H1 (cell line): ENCODE measurements around the gene GPER1. TPM values are rescaled to one million over a fixed set of nuclear protein-coding genes. Genes with fewer than 3 reads are reported as not detected.

ENCODE experiments used
- ATF2 ChIP-seq: IDR thresholded peaks from 2 replicates; pipeline ENCODE4 v1.6.1; 2012; ENCODE audit warnings: low read length, inconsistent platforms
- TEAD4 ChIP-seq: IDR thresholded peaks from 2 replicates; pipeline ENCODE4 v1.6.1; 2012; ENCODE audit warnings: low read depth, low read length, inconsistent platforms, mixed read lengths
- polyA plus RNA-seq, 7 experiments: library from polyadenylated mRNA; depleted of rRNA in 3 of 7; stranded (reverse) in 5 of 7; unstranded in 2 of 7; fragments of >200 nt in 5 of 7; fragments of 200-250 nt in 2 of 7; gene quantifications; 1 replicate in 5 of 7; 2 replicates in 1 of 7; 4 replicates in 1 of 7; pipeline versions ENCODE4 v1.2.1 to v1.2.3, GENCODE V29; 2011 to 2013; ENCODE audit warnings: missing spikeins in 2 of 7, mixed read lengths in 2 of 7
- total RNA-seq: library from RNA; stranded (reverse); fragmentation: NEBNext Ultra II Directional; extraction: Animal tissue kit (Norgen Biotek cat#: 25700); gene quantifications from 2 replicates; pipeline ENCODE4 v1.2.1, GENCODE V29; 2021

GPER1 gene
- total and polyA plus RNA-seq, 2 of the 8 experiments (the other 6 are each of a cell fraction or from before 2014, with no cell fraction given) = 0.24 to 0.47 TPM

DNA sequence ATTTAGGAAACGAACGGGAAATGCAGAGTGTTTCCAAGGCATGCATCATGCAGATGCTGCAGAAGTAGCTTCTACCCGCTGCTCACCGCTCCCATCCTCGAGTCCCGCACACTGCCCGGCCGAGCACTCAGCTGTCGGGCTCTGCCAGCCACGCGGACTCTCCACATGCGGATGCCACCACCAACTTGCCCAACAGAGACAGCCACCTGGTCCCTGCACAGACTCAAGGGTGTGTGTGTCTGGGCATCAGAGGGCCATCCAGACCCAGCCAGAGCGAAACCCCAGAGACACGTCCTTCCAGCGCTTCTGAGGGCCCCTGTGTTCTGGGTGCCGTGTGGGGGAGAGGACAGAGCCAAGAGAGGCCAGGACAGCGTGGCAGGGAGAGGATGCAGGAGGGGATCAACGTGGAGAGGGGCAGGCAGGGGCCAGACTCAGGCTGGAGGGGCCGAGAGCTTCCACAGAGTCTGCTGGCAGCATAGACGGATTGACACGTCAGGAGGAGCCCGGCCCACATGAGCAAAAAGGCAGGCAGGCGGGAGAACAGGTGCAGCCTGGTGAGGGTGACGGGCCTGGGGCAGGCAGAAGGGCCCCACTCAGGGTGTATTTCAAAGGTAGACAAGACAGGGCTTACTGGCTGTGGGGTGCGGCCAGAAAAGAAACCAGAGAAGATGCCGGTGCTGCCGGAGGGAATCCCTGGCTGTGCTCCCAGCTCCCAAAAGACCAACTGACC is 18.3 kb downstream of the GPER1 start (continued):
- TF ChIP-seq ATF2 (no peak), TEAD4 (no peak)
